DND-41 (cell line): ENCODE results near the gene LSG1.

Source experiments
- CTCF ChIP-seq: IDR thresholded peaks from 2 replicates; pipeline ENCODE4 v1.5.1; 2012; ENCODE audit warnings: borderline replicate concordance, low read length, moderate library complexity, mild to moderate bottlenecking; ENCODE audit not compliant: poor library complexity, severe bottlenecking; ENCODE audit errors: extremely low read depth
- EZH2 ChIP-seq: IDR thresholded peaks from 3 replicates; pipeline ENCODE4 v1.6.1; 2012; ENCODE audit warnings: borderline replicate concordance, low read depth, mild to moderate bottlenecking, moderate library complexity, low read length, inconsistent platforms; ENCODE audit not compliant: severe bottlenecking

- no peak for TF ChIP-seq CTCF
- TF ChIP-seq EZH2: no peak
Measured at GRCh38 chr3:194702545-194702944, 30.6 kb upstream of the LSG1 start.
